Stimulated activated CD4-positive, alpha-beta T cell treated with anti-CD3 and anti-CD28 coated beads, Interleukin-4, amount 100 ng/mL, for 1 hour (primary cell): ENCODE results near the gene RNF44.
"Not testable (repeated sequence)": the region's sequence is repeated elsewhere in the genome, so short reads cannot be mapped to it uniquely, and the experiment has no call there.

ENCODE experiments used
- DNase-seq: peaks from one replicate; pipeline ENCODE4 v3.0.0-alpha.2; 2020

The RNF44 gene

DNA sequence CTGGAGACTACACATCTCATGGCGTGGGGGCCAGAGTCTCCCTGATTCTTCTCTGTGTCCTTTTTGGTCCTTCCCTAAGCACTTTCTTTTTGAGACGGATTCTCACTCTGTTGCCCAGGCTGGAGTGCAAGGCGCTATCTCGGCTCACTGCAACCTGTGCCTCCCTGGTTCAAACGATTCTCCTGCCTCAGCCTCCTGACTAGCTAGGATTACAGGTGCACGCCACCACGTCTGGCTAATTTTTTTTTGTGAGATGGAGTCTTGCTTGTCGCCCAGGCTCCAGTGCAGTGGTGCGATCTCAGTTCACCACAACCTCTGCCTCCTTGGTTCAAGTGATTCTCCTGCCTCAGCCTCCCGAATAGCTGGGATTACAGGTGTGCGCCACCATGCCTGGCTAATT lies 13.7 kb upstream of the RNF44 start:
- DNase-seq: not testable (repeated sequence)

DNA sequence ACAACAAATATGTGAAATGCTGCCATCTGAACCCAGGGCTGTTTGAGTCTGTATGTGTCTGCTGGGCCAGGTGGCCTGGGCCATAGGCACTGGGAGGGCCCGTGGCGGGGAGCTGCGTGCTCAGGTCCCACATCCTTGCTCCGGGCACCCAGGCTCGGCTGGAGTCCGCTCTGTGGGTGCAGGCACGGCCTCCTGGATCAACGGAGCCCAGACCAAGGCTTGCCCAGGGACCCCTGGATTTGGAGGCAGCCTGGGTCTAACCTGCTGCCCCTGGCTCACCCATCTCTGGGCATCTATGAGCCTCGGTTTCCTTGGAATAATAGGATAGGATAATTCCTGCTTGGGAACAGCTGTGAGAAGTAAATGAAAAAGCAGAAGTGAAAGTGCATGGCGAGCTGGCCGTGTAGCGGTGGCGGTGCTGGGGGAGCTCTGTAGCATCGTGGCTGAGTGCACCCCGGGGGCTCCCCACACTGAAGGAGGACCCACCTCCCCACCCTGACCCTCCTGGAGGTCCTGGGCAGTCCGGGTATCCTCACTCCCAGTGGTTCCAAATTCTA lies 13.2 kb upstream of the RNF44 start:
- DNase-seq: no peak

DNA sequence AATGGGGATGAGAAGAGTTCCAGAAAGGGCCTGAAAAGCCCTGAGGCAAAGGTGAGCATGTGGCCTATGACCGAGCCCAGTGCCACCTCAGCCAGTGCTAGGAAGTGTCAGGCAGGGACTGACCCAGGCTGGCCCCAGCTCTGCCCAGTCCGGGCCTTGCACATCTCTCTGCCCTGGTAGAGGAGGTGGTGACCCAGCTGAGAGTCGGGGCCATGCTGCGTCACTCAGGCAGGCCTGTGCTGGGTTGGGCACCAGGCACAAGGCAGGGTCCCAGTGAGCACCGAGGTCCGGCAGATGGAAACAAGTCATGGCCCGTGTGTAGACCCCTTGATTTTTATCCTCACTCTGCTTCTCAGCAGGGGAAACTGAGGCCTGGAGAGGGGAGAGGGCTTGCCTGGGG lies 12.7 kb upstream of the RNF44 start:
- DNase-seq: no peak

DNA sequence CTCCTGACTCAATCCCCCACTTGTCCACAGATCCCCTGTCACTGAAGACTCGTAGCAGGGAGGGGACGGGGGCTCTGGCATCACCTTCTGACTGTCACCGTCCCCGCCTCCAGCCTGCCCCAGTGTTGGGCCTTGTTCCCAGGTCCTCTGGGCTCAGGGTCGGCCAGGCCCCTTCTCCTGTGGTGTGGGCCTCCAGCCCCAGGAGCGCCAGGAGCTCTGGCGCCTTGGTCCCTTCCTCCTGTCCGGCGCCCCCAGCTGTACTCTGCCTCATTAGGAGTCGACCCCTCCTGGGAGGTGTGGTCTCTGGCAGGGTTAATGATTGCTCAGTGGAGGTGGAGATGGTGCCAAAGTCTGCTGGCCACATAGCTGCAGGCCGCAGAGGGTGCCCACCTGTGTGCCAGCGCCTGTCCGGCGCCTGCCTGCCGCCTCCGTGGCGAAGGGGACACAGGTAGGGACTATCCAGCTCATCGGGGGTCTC lies 11.8 kb upstream of the RNF44 start, which contains the start of gene CDHR2:
TSS of gene CDHR2 (plus strand) at position 376 of the 478 bp plus-strand sequence. CDS start 16,011 bp downstream, outside the sequence.
- DNase-seq: no peak

DNA sequence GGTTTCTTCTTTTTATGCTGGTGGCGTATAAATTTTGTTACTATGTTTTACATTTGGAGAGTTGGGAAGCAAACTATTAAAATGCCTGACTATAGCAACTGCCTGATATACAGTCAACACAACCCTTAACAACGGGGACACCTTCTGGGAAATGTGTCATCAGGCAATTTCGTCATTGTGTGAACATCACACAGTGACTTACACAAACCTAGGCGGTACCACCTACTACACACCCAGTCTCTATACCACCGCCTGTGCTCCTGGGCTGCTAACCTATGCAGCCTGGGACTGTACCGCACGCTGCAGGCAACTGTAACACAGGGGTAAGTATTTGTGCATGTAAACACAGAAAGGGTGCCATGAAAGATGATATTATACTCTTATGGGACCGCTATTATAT lies 10.6 kb upstream of the RNF44 start:
- DNase-seq: no peak

DNA sequence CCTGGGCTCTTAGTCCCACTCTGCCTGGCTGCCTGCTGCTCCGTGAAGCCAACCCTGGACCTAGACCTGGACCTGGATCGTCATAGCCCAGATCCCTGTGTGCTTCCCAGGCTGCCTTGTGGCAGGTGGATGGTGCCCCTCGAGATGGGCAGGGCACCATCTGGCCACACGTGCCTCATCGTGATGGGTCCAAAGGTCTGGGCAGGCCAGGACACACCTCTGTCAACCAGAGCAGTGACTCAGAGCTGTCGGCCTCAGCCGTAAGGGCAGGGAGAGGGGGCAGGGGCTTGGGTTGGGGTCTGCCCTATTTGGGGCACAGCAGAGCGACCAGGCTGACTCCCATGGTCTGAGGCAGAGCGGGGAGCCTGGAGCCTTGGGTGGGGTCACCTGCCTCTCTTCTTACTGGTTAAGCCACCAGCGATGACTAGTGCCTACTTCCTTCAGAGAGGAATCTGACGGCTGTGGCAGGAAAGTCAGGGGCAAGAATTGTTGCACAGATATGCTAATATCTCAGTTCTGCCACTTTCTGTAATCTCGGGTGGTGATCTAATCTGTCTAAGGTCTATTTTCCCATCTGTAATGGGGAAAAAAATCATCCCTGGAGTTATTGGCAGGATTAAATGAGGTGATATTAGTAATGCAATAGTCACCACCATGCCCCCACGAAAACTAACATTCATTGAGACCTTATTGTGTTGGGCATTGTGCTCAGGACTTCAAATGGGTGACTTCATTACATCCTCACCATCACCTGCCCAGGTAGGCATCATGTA lies 8.7 kb upstream of the RNF44 start:
- DNase-seq: no peak

DNA sequence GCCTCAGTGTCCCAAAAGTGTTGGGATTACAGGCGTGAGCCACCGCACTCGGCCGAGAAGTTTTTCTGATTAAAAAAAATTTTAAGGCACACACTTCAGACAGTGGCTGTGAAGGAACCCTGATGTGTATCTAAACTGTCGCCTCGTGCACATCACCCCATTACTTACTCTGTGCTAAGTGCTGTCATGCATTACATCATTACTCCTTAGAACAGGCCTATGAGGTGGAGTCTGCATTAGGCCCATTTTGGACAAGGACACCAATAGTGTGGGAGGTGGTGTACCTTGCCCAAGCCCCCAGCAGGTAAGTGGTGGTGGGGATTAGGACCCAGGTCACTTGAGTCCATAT lies 8.2 kb upstream of the RNF44 start:
- no peak for DNase-seq

DNA sequence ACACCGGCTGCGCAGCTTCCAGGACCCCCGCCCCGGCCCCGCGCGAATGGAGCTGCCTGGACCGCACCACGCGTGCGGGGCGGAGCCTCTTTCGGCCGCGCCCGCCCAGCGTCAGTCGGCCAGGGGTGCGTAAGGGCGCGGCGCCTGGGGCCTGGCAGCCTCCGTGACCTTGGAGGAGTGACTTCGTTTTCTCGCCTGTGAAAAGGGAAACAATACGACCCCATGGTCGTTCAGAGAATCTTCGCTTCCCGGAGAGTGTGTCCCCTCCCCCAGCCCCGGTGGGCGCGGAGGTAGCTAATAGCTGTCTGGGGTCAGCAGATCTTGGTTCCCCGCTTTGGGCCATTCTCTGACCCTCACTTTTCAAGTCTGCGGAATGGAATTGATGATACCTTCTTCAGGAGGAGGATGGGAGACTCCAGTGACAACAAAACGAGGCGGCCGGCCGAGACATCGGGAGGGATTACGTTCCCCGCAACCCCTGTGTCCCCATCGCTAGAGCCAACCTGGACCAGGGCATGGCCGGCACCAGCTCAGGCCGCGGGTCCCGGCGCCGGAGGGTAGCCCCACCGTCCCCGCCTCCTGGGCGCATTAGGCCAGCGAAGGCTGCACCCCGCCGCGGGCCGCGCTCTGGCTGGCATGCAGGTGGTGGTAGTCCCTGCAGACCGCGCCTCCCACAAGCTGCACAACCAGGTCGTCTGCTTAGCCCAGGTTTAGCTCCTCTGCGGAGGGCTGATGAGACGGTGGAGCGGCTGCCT lies 6.4 kb upstream of the RNF44 start:
- peak; percentile 76 for DNase-seq

DNA sequence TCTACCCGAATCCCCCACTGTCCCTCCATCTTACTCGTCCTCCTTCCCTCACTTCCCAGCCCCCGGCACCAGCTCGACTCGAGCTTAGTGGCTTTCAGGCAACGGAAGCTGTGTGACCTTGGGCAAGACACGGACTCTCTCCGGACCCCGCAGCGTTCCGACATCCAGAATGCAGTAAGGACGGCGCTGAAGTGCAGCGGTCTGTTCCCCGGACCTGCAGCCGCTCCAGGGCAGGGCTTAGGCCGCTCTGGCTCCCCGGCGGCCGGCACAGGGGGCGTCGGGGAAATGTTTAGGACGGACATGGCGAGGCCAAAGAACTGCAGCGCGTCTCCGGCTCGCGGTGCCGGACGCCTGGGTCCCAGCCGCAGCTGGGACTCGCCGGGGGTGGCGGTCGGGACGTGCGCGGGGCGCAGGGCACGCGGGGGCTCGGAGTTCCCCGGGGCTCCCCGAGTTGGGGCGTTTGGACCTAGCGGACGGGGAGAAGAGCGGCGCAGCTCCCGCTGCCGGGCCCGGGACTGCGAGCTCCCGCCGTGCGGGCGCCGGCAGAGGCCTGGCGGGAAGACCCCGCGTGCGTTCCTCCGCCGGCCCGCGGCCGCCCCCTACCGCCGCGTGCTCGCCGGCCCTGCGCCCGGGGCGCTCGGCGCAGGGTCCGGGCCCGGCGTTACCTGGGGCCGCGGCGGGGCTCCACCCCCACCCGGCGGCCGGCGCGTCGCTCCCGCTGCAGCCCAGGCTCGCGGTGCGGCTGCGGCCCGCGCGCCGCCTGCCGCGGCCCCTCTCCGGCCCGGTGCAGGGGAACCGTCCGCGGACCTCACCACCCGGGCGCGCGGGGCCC lies 5.6 kb upstream of the RNF44 start:
- peak; percentile 37 for DNase-seq

DNA sequence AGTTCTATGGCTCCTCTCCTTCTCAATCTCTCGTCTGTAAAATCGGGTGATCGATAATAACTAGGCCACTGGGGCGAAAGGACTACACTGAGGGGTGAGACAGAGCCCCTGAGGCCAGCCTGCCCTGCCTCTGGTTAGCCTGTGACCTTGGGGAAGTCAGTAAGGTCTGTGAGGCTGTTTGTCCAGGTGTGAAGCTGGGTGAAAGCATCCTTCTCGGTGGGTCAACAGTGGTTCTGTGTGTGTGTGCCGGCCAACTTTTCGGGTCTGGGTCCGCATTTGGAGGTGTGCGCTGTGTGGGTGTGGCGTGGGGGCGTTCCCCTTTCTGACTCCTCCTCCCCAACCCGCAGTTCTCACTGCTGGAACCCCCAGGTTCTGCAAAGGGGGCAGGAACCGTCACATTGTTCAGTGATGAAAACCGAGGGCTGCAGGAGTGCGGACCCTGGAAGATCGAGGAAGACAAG lies 5.0 kb upstream of the RNF44 start:
- DNase-seq: peak; percentile 73

DNA sequence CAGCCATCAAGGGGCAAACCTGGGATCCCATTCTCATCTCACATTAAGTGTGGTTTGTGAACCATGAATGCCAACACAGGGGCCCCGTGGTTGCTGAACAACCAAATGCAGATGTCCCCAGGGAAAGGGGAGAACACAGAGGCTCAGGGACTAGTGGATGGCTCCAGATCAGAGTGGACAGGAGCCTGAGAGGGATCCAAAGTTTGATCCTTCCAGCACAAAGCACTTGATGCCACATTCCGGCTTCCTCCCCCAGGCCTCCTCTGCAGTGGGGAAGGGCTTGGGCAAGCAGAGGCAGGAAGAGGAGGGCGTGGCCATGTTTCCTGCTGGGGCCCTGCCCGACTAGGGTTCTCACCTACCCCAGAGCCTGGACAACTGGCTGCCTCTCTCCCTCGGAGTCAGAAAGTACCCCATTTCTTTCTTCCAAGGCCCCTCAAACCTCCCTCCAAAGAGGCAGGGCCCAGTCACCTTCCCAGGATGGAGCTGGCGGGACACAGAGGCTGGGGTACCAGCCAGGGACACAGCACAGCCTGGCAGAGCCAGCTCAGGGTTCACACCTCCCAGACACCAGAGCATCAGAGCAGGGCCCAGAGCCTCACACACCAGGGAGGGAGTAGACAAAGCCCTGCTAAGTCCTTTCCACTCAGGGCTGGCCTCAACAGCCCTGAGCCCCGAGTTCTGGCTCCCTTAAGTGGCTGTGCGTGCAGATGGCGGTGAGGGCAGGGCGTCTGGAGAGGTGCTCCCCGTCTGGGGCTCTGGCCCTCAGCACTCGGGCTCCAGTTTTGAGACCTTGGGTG lies 4.3 kb upstream of the RNF44 start:
- peak; percentile 64 for DNase-seq

DNA sequence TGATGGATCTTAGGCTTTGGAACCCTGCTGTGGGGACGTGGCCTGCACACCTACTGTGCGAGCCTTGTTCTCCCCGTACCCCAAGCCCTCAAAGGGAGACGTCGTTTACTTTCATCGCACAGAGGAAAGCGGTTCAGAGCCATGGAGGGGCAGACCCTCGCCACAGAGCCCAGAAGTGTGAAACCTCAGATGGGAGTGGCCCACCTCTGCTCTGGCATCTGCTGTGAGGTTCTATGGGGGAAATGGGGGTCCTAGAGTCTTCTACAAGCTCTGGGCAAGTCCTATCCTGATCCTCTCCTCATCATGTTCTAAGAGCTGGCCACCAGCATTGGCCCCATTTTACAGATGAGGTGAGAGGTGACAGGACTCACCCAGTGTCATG lies 3.7 kb upstream of the RNF44 start:
- DNase-seq: no peak

DNA sequence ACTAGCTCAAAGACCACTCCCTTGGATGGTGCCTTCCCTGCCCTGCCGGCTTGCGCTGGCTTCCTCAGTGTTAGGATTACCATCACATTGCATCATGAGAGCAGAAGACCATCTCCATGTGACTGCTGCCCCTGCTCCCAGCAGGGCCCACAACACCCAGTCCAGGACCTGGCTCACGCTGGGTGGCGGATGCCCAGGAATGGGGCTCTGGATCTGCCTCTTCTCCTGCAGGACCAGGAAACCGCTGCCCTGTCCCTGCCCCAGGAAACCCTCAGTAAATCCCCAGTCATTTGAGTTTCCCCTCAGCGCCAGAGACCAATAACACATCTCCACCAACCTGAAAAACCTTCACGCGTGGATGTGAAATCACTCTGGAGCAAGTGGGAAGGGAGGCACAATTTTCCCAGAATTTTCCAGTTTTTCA lies 3.3 kb upstream of the RNF44 start:
- no peak for DNase-seq

DNA sequence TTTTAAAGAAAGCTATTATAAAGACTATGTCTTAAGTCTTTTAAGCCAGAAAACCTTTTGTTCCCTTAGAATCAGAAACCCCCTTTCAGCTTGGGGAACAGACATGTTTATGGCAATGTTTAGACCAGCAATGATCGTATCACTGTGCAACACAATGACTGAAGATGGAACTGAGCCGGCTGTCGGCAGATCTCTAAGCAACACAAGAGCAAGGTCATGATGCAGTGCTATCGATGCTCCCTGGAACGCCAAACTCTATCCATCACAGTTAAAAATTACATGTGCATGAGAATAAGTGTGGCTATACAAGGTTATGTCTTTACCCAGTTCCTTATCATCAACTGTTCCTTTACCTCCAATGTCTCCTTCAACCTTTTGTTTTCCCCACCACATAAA lies 1.8 kb upstream of the RNF44 start:
- DNase-seq: no peak

DNA sequence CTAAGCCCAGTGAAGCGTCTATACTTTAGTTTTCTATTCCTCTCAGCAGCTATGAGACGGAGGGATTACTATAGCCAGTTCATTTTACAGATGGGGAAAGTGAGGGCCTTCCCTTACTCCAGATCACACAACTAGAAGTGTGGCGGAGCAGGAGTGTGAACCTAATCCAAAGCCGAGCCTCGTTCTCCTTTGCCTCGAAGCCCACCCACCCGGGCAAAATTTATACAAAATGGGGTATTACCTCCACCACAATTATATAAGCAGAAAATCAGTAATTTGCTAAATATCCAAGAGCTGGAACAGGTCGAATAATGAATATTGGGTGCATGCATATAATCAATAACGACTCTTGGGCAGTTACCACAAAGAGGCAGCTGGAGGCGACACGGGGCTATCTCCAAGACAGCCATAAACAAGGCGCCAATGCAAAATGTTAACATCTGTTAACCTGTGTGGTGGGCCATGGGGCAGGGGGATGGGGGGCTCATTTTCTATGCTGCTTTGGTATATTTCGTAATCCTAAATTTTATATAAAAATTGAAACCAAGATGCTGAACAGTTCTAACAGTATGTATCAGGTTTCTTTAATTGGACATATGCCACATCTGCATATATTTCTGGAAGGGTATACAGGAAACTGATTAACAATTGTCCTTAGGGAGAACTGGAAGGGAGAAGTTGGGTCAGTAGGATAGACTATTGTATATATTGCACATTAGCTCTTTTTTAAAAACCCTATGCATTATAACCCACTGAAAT lies 1.2 kb upstream of the RNF44 start:
- no peak for DNase-seq

DNA sequence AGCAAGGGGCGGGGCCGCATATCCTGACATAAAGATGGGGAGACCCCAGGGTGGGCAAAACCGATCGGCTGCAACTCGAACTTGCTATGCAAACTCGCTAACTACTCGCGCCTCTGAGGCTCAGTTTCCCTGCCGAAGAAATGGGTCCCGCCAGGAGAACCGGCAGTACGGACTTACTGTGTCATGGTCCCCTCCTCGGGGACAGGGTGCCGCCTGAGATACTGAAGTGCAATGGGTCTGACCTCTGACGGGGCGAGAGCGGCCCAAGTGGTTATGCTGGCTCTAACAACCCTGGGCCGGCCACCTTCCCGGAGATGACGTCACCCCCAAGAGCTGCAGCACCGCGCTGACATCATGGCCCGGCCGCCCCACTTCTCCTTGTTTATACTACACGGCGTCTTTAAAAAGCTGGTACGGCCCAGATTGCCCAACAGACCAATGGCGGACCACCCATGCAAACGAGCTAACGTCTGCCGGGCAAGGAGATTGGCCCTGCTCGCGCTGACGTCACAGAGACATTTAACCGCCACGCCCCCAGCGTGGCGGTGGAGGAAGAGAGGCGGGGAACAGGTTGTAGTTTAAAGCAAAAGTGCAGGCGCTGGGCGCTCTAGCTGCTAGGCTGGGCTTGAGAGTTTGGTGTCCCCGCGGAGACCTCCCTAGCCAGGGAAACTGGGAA lies 490 bp upstream of the RNF44 start:
- DNase-seq: peak; percentile 94

DNA sequence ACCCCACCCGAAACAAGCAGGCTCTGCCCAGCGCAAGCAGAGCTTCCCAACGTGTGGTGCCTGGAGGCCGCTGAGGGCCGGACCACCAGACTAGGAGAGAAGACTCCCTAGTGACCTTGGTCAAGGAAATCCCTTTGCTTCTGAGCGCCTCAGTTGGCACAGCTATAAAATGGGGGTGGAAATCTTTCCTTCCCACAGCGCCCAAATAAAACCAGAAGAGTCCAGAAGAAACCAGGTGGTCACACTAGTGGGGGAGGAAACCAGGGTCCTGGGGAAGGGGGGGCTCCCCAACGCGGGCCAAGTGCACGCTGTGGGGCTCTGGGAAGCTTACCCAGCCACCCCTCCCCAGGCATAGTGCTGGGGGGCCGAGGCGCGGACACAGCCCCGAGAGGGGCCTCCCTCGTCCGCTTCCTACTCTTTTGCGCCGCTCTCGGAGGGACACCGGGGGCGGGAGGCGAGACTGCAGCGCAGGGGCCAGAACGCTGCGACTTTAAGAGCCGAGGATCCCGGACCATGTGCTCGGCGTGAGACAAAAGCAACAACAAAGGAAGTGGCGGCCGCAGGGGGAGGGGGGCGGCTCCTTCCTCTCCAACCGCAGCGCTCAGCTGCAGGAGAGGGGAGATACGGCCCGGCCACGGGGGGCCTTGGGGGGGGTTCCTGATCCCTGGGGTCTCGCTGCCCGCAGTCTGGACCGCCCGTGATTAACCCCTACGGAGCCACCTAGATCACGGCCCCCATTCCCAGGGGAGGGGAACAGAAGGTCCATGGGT lies 885 bp downstream of the RNF44 start:
- DNase-seq: peak; percentile 79

DNA sequence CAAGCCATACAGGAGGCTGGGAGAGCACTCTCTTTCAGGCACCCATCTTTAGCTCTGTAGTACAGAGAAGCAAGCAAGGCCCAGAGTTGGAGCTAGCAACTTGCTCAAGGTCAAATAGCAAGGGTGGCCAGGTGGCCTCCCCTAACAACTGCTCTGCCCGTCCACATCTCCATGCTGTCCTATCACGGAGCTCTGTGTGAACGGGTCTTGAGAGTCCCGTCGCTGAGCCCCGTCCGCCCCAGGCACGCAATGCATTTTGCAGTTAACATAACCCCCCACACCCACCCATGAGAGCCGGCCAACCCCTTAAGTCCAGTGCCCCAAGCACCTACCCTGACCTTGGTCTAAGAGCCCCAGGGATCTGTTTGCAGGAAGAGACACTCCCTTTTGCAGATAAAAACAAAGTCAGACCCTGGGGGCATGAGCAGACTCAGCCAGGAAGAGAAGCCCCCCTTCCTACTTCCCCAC lies 1.5 kb downstream of the RNF44 start:
- DNase-seq: no peak

DNA sequence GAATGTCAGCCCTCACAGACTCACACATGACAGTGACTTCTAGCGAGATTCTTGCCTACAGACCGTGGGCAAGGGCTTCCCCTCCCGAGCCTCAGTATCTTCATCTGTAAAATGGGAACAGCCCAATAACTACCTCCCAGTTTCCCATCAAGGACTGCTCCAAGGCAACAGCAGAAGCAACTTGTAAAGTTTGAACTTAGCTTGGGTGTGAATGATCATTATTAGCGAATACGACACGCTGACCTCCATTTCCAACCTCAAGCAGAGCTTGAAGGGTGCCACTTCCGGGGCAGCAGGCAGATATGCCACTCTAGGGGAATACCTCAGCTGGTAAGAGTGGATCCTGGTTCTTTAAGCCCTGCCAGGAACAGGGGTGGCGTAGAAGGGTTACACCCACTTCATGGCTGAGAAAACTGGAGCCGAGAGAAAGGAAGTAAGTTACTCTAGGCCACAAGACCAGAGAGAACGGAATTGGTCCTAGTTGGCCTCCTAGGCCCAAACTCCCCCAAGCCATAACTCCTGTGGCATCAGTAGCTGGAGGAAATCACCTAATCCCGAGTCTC lies 2.0 kb downstream of the RNF44 start:
- DNase-seq: no peak
